Measurements from ENCODE around the gene APBA1. TPM values are rescaled to one million over a fixed set of nuclear protein-coding genes. Genes with fewer than 3 reads are reported as not detected.

APBA1 gene
- polyA plus RNA-seq, 3 donors, result 13.8 to 17.6 (median 15.3) TPM

DNA sequence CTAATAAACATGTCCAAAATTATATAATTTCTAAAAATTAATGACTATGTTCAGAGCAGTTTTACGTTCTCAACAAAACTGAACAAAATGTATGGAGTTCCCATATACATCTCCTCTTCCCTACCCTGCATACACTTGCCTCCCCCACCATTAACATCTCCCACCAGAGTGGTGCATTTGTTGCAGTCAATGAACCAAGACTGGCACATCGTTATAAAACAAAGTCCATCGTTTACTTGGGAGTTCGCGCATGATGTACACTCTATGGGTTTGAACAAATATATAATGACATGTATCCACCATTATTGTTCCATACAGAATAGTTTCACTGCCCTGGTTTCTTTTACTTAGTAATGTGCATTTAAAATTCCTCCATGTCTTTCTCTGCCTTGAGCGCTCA is 130.1 kb downstream of the APBA1 start:
- no peak for DNase-seq (ENCODE audit: low read depth in 3 of 3, low spot score in 2 of 3)

GRCh38 chr9:69535911-69536310 is 136.3 kb downstream of the APBA1 start:
- no peak for DNase-seq (ENCODE audit: low read depth in 3 of 3, low spot score in 2 of 3)

DNA sequence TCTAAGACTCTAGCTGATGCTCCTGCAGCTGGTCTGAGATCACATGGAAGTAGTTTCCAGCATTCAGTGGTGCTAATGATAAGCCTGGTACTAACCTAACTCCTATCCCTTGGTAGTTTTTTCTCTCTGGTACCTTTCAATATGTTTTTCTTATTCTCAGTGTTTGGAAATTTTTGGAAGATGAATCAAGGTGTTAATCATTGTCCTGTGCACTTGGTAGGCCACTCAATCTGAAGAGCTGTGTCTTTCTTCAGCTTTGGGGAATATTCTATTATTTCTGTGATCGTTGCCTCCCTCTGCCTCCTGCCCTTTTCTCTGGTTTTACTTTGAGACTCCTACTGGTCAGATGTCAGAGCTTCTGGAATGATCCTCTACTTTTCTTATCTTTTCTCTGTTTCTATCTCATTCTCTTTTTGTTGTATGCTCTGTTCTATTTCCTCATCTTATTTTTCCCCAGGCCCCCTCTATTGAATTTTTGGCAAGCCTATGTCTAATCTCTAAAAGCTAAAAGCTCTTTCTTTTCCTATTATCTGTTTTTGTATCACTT is 136.8 kb downstream of the APBA1 start:
- DNase-seq (ENCODE audit: low read depth in 3 of 3, low spot score in 2 of 3), result no peak

GRCh38 chr9:69532396-69532795 is 139.8 kb downstream of the APBA1 start:
- no peak for DNase-seq (ENCODE audit: low read depth in 3 of 3, low spot score in 2 of 3)

GRCh38 chr9:69527454-69527853 is 144.7 kb downstream of the APBA1 start:
- DNase-seq (ENCODE audit: low read depth in 3 of 3, low spot score in 2 of 3), result no peak

- no peak for DNase-seq (ENCODE audit: low read depth in 3 of 3, low spot score in 2 of 3)
Measured at GRCh38 chr9:69526699-69527098, 145.5 kb downstream of the APBA1 start.

- DNase-seq (ENCODE audit: low read depth in 3 of 3, low spot score in 2 of 3), result no peak
Measured at GRCh38 chr9:69519470-69520240, 152.5 kb downstream of the APBA1 start.

DNA sequence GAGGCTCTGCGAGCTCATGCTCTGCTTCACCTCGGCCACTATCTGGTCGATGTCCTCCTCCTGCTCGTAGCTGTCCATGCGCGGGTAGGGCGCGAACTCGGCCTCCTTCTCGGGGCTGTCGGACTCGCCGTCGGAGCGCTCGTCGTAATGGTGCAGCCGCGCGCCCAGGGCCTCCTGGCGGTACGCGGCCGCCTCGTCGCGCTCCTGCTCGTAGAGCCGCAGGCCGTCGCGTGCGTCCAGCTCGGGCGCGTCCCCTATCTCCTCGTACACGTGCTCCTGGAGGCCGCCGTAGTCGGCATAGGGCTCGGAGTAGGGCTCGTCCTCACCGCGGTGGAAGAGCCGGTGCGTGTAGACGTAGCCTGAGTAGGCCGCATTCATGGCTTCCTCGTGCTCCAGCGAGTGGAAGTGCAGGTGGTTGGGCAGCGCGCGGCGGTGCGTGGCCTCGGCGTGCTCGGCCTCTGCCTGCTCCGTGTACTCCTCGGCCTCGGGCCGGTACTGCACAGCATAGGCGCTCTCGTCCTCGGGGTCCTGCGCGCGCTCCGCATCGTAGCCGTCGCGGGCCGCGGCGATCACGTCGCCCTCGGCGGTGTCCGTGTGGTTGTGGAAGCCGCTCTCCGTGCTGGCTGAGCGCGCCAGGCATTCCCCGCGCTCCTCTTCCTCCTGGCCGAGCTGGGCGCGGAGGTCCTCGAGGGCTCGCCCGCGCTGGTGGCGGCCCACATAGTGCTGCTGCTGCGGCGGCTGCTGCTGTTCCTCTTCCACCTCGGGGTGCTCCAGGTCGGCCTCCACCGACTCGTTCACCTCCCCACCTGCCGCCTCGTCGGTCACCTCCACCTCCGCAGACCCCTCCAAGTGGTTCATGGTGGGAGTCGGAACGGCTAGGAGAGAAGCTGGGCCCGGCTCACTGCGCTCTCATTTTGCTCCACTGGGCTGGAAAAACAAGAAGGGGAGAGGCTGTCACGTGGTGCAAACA is 155.5 kb downstream of the APBA1 start:
- DNase-seq (ENCODE audit: low read depth in 3 of 3, low spot score in 2 of 3), result no peak

DNA sequence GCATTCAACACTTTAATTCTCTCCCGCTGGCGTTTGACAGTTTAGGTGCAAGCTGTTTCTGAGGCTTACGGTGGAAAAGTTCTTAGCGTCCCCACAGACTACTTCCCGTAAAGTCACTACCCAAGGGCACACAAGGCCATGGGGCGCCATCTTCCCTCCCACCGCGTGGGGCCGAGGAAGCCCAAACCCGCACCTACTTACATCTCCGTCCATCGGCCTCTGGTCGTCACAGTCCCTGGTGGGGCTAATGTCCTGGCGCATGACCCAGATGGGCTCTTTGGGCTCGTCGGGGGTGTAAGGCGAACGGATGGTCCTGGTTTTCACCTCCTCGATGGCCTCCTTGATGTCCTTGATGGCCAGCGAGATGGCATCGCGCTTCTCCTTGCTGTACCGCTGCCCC is 156.4 kb downstream of the APBA1 start:
- no peak for DNase-seq (ENCODE audit: low read depth in 3 of 3, low spot score in 2 of 3)

- peak in 1 of 3 donors; percentile 6 for DNase-seq (ENCODE audit: low read depth in 3 of 3, low spot score in 2 of 3)
Measured at GRCh38 chr9:69513141-69513820, 158.9 kb downstream of the APBA1 start.

DNA sequence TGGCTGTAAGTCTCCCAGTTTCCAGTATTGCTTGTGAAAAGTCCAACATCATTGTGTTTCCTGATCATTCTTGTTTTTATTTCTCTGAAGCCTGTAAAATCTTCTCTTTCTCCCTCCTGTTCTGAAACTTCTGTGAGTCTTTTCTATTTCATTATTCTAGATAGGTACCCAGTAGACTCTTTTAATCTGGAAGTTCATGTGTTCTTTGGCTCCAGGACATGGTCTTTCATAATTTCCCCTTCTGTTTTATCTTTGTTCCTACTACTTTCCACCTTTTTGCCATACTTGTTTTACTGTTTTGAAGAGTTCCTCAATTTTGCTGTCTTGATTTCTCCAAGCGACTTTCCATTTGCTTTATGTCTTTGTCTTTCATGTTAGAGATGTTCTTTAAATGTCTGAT is 168.1 kb downstream of the APBA1 start:
- DNase-seq (ENCODE audit: low read depth in 3 of 3, low spot score in 2 of 3), result no peak

GRCh38 chr9:69502671-69503301 is 169.4 kb downstream of the APBA1 start:
- no peak for DNase-seq (ENCODE audit: low read depth in 3 of 3, low spot score in 2 of 3)

DNA sequence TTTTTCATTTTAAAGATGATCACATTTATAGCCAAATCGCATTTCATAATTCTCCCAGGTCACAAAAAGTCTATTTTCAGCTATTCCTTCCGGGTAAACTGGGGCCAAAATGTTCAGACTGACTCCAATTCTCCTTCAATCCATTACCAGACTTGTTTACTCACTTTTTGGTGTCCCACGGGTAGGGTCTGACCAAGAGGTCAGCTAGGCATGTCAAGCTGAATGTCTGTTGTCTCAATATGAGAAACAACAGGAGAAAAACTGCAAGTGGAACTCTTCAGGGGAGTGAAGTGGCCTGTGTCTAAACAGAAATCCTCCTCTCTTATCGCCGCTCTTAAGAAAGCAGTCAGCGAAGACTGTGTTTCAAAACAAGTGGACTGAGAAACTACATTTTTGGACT is 171.3 kb downstream of the APBA1 start:
- no peak for DNase-seq (ENCODE audit: low read depth in 3 of 3, low spot score in 2 of 3)

DNA sequence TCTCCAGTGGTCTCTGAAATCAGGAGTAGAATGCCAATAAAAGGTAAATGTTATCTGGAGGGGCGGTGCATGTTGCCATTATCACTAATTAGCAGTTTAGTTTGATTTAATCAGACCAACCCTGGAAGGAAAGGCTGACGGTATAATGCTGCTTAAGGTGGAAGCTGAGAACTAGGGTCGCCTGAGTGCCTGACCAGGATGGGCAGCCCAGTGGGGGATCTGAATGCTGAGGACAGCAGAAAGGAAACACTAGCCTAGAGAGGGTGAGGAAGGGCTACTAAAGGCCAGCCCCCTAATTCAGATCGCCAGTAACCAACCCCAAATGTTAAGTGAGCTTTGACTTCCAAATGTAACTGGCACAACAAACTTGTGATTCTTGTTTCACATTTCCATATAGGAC is 172.2 kb downstream of the APBA1 start:
- DNase-seq (ENCODE audit: low read depth in 3 of 3, low spot score in 2 of 3), result no peak

- DNase-seq (ENCODE audit: low read depth in 3 of 3, low spot score in 2 of 3), result peak in 1 of 3 donors; percentile 12
Measured at GRCh38 chr9:69499407-69499806, 172.8 kb downstream of the APBA1 start.

GRCh38 chr9:69498470-69498869 is 173.7 kb downstream of the APBA1 start:
- DNase-seq (ENCODE audit: low read depth in 3 of 3, low spot score in 2 of 3), result no peak

DNA sequence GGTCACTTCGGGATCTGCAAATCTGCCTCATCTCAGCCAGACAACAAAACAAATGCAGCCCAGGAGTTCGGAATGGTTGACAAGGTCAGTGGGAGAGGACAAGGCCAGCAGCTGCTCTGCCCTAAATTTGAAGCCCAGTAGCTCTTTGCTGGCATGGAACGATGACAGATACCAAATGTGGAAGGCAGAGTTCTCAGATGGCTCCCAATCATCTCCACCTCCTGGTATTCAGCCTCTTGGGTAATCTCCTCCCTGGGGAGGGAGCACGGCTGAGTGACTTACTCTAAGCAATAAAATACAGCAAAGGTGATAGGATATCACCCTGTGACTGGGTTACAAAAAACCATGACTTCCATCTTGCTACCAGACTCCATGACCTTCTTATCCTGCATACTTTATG is 174.4 kb downstream of the APBA1 start:
- DNase-seq (ENCODE audit: low read depth in 3 of 3, low spot score in 2 of 3), result no peak

GRCh38 chr9:69496846-69497450 is 175.2 kb downstream of the APBA1 start:
- DNase-seq (ENCODE audit: low read depth in 3 of 3, low spot score in 2 of 3), result no peak

- peak in 2 of 3 donors; percentile 23 to 36 for DNase-seq (ENCODE audit: low read depth in 3 of 3, low spot score in 2 of 3)
Measured at GRCh38 chr9:69495296-69495695, 176.9 kb downstream of the APBA1 start.

GRCh38 chr9:69494763-69495162 is 177.4 kb downstream of the APBA1 start:
- DNase-seq (ENCODE audit: low read depth in 3 of 3, low spot score in 2 of 3), result no peak

Measured in right renal cortex interstitium (tissue), 3 donors.